Sigmoid colon (tissue), 7 donors: ENCODE data around the gene HES2. TPM values are rescaled to one million over a fixed set of nuclear protein-coding genes. Genes with fewer than 3 reads are reported as not detected.

Source experiments
- DNase-seq: peaks from one replicate; pipeline ENCODE4 v3.0.0-alpha.2; 2019
- H3K27ac ChIP-seq, 4 donors: fragments of 200-600 bp; sonication (generic); one replicate each; pipeline ENCODE4 v1.5.1; 2016 to 2019; ENCODE audit warnings: mild to moderate bottlenecking in 1 of 4
- H3K27me3 ChIP-seq, 3 donors: fragments of 200-600 bp; sonication (generic); one replicate each; pipeline ENCODE4 v1.5.1; 2019; ENCODE audit warnings: mild to moderate bottlenecking in 1 of 3
- H3K36me3 ChIP-seq, 4 donors: fragments of 200-600 bp; sonication (generic); one replicate each; pipeline ENCODE4 v1.5.1; 2016 to 2019
- H3K4me1 ChIP-seq, 4 donors: fragments of 200-600 bp; sonication (generic); one replicate each; pipeline ENCODE4 v1.5.1; 2017 to 2019
- H3K4me3 ChIP-seq, 4 donors: fragments of 200-600 bp; sonication (generic); one replicate each; pipeline ENCODE4 v1.5.1; 2017 to 2019; ENCODE audit warnings: mild to moderate bottlenecking in 2 of 4, moderate library complexity in 1 of 4
- H3K9me3 ChIP-seq, 4 donors: fragments of 200-600 bp in 3 of 4; sonication (generic) in 3 of 4; one replicate each; pipeline versions ENCODE4 v1.5.1 to v1.6.1; 2013 to 2019
- EP300 ChIP-seq, 4 donors: sonication (generic); formaldehyde crosslinking; IDR thresholded peaks; one replicate each; pipeline ENCODE4 v1.6.1; 2017; ENCODE audit warnings: antibody characterized with exemption in 4 of 4
- POLR2A ChIP-seq, 2 donors: fragments of 450-650 bp; IDR thresholded peaks; one replicate each; pipeline ENCODE4 v1.6.1; 2016; ENCODE audit warnings: antibody characterized with exemption in 2 of 2, mild to moderate bottlenecking in 2 of 2, moderate library complexity in 2 of 2
- POLR2AphosphoS5 ChIP-seq, 4 donors: sonication (generic); formaldehyde crosslinking; IDR thresholded peaks; one replicate each; pipeline ENCODE4 v1.6.1; 2017; ENCODE audit warnings: antibody characterized with exemption in 4 of 4
- WGBS, 2 donors: extraction: QIAGEN DNeasy Blood & Tissue Kit; methylation state at CpG; one replicate each; pipeline ENCODE4 v1.1.7; 2013; 5-methylcytosine and 5-hydroxymethylcytosine counted together
- intact Hi-C: fragments of 100-400 bp; cut with DNase I; formaldehyde crosslinking; loops from one replicate; pipeline ENCODE4 v1.15.1; 2023
- polyA plus RNA-seq, 3 donors: library from polyadenylated mRNA; stranded (reverse); fragments of 200-250 nt; gene quantifications; one replicate each; pipeline ENCODE4 v1.2.3, GENCODE V29; 2013
- total RNA-seq, 4 donors: library from RNA; depleted of rRNA; stranded (reverse); fragments of >200 nt; gene quantifications; one replicate each; pipeline ENCODE4 v1.1.0, GENCODE V29; 2016
- TF ChIP-seq, protein P1 (sequence below), 4 experiments: fragments of 450-650 bp in 3 of 4; fragments of 200-600 bp in 1 of 4; IDR thresholded peaks; one replicate each; pipeline ENCODE4 v1.5.1; 2016 to 2019; ENCODE audit warnings: antibody characterized with exemption in 4 of 4, mild to moderate bottlenecking in 3 of 4, moderate library complexity in 2 of 4
- donor health status: healthy with polysubstance abuse.
- donor health status: Bipolar disorder and iron deficiency.
- donor health status: healthy.

The HES2 gene
- total and polyA plus RNA-seq, 7 donors = 10.7 to 27.0 (median 19.9) TPM; not detected in 4

DNA sequence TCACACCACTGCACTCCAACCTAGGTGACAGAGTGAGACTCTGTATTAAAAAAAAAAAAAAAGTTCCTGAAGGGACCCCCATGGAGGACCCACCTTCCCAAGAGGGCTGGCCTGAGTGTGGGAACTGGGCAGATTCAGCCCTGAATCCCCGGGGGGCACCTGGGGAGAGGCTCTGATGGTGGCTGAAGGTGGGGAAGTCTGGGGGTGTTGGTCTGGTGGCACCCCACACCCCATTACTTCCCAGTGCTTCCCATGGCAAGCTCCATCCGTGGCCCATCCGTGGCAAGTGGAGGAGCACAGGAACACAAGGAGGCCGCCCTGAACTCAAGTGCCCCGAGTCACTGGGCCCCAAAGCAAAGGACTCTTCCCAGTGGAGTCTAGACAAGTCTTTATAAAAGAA is 47.0 kb upstream of the HES2 start:
- no peak overlapping the region for H3K27ac ChIP-seq
- H3K4me1 ChIP-seq = no peaks in the 10 kb centered on the region
- H3K9me3 ChIP-seq = no peaks in the 10 kb centered on the region
- WGBS, 2 donors = 91 to 92% methylated on average over 5 of the region's 5 CpGs
- TF ChIP-seq POLR2A (IDR thresholded peaks at IDR 0.05) = no peak
- TF ChIP-seq EP300 (IDR thresholded peaks at IDR 0.05) = no peak
- TF ChIP-seq, protein P1, sequence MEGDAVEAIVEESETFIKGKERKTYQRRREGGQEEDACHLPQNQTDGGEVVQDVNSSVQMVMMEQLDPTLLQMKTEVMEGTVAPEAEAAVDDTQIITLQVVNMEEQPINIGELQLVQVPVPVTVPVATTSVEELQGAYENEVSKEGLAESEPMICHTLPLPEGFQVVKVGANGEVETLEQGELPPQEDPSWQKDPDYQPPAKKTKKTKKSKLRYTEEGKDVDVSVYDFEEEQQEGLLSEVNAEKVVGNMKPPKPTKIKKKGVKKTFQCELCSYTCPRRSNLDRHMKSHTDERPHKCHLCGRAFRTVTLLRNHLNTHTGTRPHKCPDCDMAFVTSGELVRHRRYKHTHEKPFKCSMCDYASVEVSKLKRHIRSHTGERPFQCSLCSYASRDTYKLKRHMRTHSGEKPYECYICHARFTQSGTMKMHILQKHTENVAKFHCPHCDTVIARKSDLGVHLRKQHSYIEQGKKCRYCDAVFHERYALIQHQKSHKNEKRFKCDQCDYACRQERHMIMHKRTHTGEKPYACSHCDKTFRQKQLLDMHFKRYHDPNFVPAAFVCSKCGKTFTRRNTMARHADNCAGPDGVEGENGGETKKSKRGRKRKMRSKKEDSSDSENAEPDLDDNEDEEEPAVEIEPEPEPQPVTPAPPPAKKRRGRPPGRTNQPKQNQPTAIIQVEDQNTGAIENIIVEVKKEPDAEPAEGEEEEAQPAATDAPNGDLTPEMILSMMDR (IDR thresholded peaks at IDR 0.05) = no peak
- no peak for TF ChIP-seq POLR2AphosphoS5 (IDR thresholded peaks at IDR 0.05)
- no peak for DNase-seq
- peaks cover 0 to 19% (median 0%) of the 10 kb centered on the region in 4 donors for H3K36me3 ChIP-seq
- peaks cover 12 to 43% (median 33%) of the 10 kb centered on the region in 3 donors for H3K27me3 ChIP-seq
- H3K4me3 ChIP-seq = no peak overlapping the region
- intact Hi-C loops = no loop called here

GRCh38 chr1:6466023-6466422 is 46.3 kb upstream of the HES2 start, which contains the start of gene TNFRSF25:
Gene TNFRSF25 (minus strand): TSS chr1:6466173. CDS start chr1:6466107, 66 bp downstream.
- Histone ChIP-seq H3K4me1 (no peaks in the 10 kb centered on the region), H3K9me3 (no peaks in the 10 kb centered on the region), H3K4me3 (peak within 1 kb of the TSS in 1 of 4 donors; percentile 13), H3K36me3 (peaks cover 0 to 19% (median 0%) of the 10 kb centered on the region in 4 donors), H3K27ac (no peak within 1 kb of the TSS), H3K27me3 (peaks cover 12 to 51% (median 40%) of the 10 kb centered on the region in 3 donors)
- TF ChIP-seq POLR2A (IDR thresholded peaks at IDR 0.05) (no peak), POLR2AphosphoS5 (IDR thresholded peaks at IDR 0.05) (no peak), EP300 (IDR thresholded peaks at IDR 0.05) (no peak)
- TF ChIP-seq, protein P1 (IDR thresholded peaks at IDR 0.05) = no peak
- DNase-seq = no peak
- 17 to 55% methylated on average over 43 of the region's 43 CpGs for WGBS, 2 donors
- intact Hi-C loops = no loop called here

DNA sequence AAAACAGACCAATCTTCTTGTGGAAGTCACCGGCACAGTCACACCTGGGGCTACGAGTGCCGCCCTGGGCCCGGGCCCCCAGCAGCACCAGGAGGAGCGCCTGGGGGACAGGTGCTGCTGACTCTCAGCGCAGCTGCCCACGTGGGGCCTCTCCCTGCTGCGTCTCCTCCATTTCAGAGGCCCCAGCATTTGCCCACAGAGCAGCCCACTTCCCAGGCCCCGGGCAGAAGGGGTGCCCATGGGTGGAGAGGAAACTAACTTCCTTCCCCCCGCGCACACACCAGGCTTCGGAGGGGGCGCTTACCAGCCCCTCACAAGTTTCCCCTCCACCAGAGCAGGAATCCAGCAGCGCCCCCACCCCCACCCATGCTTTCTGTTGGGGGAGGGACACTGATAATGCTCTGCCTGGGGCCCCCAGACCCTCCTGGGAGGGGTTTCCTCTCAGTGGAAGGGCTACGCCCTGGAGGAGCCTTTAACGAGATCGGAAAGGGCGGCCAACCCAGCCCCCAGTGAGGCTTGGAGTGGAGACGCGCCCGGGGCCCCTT is 45.8 kb upstream of the HES2 start:
- no peak for DNase-seq
- intact Hi-C loops = no loop called here
- WGBS, 2 donors = 26 to 67% methylated on average over 21 of the region's 21 CpGs
- H3K27ac ChIP-seq = no peak overlapping the region
- H3K27me3 ChIP-seq = peaks cover 14 to 56% (median 42%) of the 10 kb centered on the region in 3 donors
- no peak for TF ChIP-seq EP300 (IDR thresholded peaks at IDR 0.05)
- TF ChIP-seq POLR2AphosphoS5 (IDR thresholded peaks at IDR 0.05) = no peak
- TF ChIP-seq POLR2A (IDR thresholded peaks at IDR 0.05) = no peak
- TF ChIP-seq, protein P1 (IDR thresholded peaks at IDR 0.05) = no peak
- H3K9me3 ChIP-seq = no peaks in the 10 kb centered on the region
- peaks cover 0 to 18% (median 0%) of the 10 kb centered on the region in 4 donors for H3K36me3 ChIP-seq
- H3K4me1 ChIP-seq = peaks cover 0 to under 1% (median 0%) of the 10 kb centered on the region in 4 donors
- peak overlapping the region in 1 of 4 donors; percentile 13 for H3K4me3 ChIP-seq

- H3K36me3 ChIP-seq = peaks cover 0 to 12% (median 0%) of the 10 kb centered on the region in 4 donors
- WGBS, 2 donors = 69 to 73% methylated on average over 5 of the region's 5 CpGs
Observed at GRCh38 chr1:6464915-6465314, 45.2 kb upstream of the HES2 start.

More at GRCh38 chr1:6464915-6465314, 45.2 kb upstream of the HES2 start:
- intact Hi-C loops = no loop called here
- no peak for DNase-seq
- H3K4me3 ChIP-seq = no peak overlapping the region
- TF ChIP-seq, protein P1 (IDR thresholded peaks at IDR 0.05) = no peak
- TF ChIP-seq POLR2A (IDR thresholded peaks at IDR 0.05) = no peak
- TF ChIP-seq POLR2AphosphoS5 (IDR thresholded peaks at IDR 0.05) = no peak
- TF ChIP-seq EP300 (IDR thresholded peaks at IDR 0.05) = no peak
- H3K9me3 ChIP-seq = no peaks in the 10 kb centered on the region
- peaks cover 0 to 7% (median 0%) of the 10 kb centered on the region in 4 donors for H3K4me1 ChIP-seq
- H3K27me3 ChIP-seq = peaks cover 18 to 62% (median 42%) of the 10 kb centered on the region in 3 donors
- no peak overlapping the region for H3K27ac ChIP-seq
